HFFc6 (cell line): ENCODE measurements around the gene SLC26A4. TPM values are rescaled to one million over a fixed set of nuclear protein-coding genes. Genes with fewer than 3 reads are reported as not detected.
"Not testable (repeated sequence)": the region's sequence is repeated elsewhere in the genome, so short reads cannot be mapped to it uniquely, and the experiment has no call there.

ENCODE experiments used
- DNase-seq: peaks from one replicate; pipeline ENCODE4 v3.0.0-alpha.2; 2018
- H3K27ac Mint-ChIP-seq: 2 replicates; pipeline ENCODE4 v1.8.0; 2020; ENCODE audit warnings: mild to moderate bottlenecking, mixed read lengths
- H3K27me3 Mint-ChIP-seq: 2 replicates; pipeline ENCODE4 v1.8.0; 2021; ENCODE audit warnings: mild to moderate bottlenecking, moderate library complexity, mixed read lengths; ENCODE audit not compliant: insufficient read depth
- H3K36me3 Mint-ChIP-seq: 2 replicates; pipeline ENCODE4 v1.8.0; 2021; ENCODE audit warnings: low read depth, mixed read lengths
- H3K4me1 Mint-ChIP-seq: 2 replicates; pipeline ENCODE4 v1.8.0; 2020; ENCODE audit warnings: low read depth, mixed read lengths
- H3K4me3 Mint-ChIP-seq: 2 replicates; pipeline ENCODE4 v1.8.0; 2020; ENCODE audit warnings: mild to moderate bottlenecking, moderate library complexity, mixed read lengths
- H3K9me3 Mint-ChIP-seq: 2 replicates; pipeline ENCODE4 v1.8.0; 2020; ENCODE audit warnings: mild to moderate bottlenecking, mixed read lengths
- CTCF ChIP-seq: fragments of 200-600 bp; sonication (generic); IDR thresholded peaks from 2 replicates; pipeline ENCODE4 v1.5.0; 2021; ENCODE audit warnings: antibody characterized with exemption, mild to moderate bottlenecking
- total RNA-seq, 6 experiments: library from RNA; stranded (reverse); fragmentation: NEBNext Ultra II Directional; extraction: Animal tissue kit (Norgen Biotek cat#: 25700); gene quantifications; 2 replicates in 1 of 6; 3 replicates in 5 of 6; pipeline ENCODE4 v1.2.3, GENCODE V29; 2021

Gene SLC26A4
- total RNA-seq, 6 experiments from 2014 or later: 0.18 to 0.63 (median 0.21) TPM; not detected in 1

GRCh38 chr7:107631588-107632491, 28.8 kb upstream of the SLC26A4 start:
- H3K4me3 Mint-ChIP-seq: no peak overlapping the region
- H3K4me1 Mint-ChIP-seq: no peaks in the 10 kb centered on the region; the same call in 1 of the 2 replicates
- H3K27ac Mint-ChIP-seq: no peak overlapping the region
- no peaks in the 10 kb centered on the region for H3K36me3 Mint-ChIP-seq
- no peaks in the 10 kb centered on the region for H3K9me3 Mint-ChIP-seq
- no peak for TF ChIP-seq CTCF
- peaks cover 2% of the 10 kb centered on the region; the same call in 1 of the 2 replicates for H3K27me3 Mint-ChIP-seq
- no peak for DNase-seq

DNA sequence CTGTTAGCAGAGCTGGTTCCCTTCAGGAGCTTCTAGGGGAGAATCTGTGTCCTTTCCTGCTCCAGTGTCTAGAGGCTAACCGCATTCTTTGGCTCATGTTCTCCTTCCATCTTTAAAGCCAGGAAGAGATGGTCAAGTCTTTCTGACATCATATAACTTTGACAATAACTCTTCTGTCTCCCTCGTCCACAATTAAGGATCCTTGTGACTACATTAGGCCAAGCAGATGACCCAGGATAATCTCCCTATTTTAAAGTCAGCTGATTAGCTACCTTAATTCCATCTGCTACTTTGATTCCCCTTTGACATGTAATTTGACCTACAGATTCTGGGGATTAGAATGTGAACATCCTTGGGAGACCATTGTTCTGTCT, 28.1 kb upstream of the SLC26A4 start:
- H3K27me3 Mint-ChIP-seq: peaks cover 2% of the 10 kb centered on the region; the same call in 1 of the 2 replicates
- H3K4me1 Mint-ChIP-seq: no peaks in the 10 kb centered on the region; the same call in 1 of the 2 replicates
- no peak for TF ChIP-seq CTCF
- no peak for DNase-seq
- no peaks in the 10 kb centered on the region for H3K9me3 Mint-ChIP-seq
- H3K27ac Mint-ChIP-seq: no peak overlapping the region
- H3K4me3 Mint-ChIP-seq: no peak overlapping the region
- H3K36me3 Mint-ChIP-seq: no peaks in the 10 kb centered on the region

- TF ChIP-seq CTCF: no peak
- peaks cover 25% of the 10 kb centered on the region for H3K4me1 Mint-ChIP-seq
- no peaks in the 10 kb centered on the region; the same call in 1 of the 2 replicates for H3K27me3 Mint-ChIP-seq
- no peaks in the 10 kb centered on the region for H3K9me3 Mint-ChIP-seq
- DNase-seq: no peak
- H3K4me3 Mint-ChIP-seq: no peak overlapping the region
- H3K27ac Mint-ChIP-seq: no peak overlapping the region
- no peaks in the 10 kb centered on the region for H3K36me3 Mint-ChIP-seq
These were observed 22.0 kb upstream of the SLC26A4 start for GRCh38 chr7:107638594-107638993.

- peaks cover 29% of the 10 kb centered on the region for H3K4me1 Mint-ChIP-seq
- H3K27ac Mint-ChIP-seq, H3K9me3 Mint-ChIP-seq, H3K36me3 Mint-ChIP-seq, DNase-seq, H3K4me3 Mint-ChIP-seq, H3K27me3 Mint-ChIP-seq: not testable (repeated sequence)
These were observed 21.6 kb upstream of the SLC26A4 start for GRCh38 chr7:107639070-107639469.

- no peaks in the 10 kb centered on the region; the same call in 1 of the 2 replicates for H3K27me3 Mint-ChIP-seq
These were observed 19.0 kb upstream of the SLC26A4 start for GRCh38 chr7:107641676-107642075.

More at GRCh38 chr7:107641676-107642075, 19.0 kb upstream of the SLC26A4 start:
- no peaks in the 10 kb centered on the region; the same call in 1 of the 2 replicates for H3K9me3 Mint-ChIP-seq
- H3K36me3 Mint-ChIP-seq: peaks cover 6% of the 10 kb centered on the region; the same call in 1 of the 2 replicates
- no peak for TF ChIP-seq CTCF
- no peak overlapping the region for H3K4me3 Mint-ChIP-seq
- H3K4me1 Mint-ChIP-seq: peaks cover 39% of the 10 kb centered on the region
- no peak overlapping the region for H3K27ac Mint-ChIP-seq
- no peak for DNase-seq
